OCI-LY7 (cell line): ENCODE measurements around the gene IGSF21.

Experiments
- EZH2phosphoT487 ChIP-seq: fragments of 200-600 bp; sonication (generic); IDR thresholded peaks from 2 replicates; pipeline ENCODE4 v1.6.1; 2018; ENCODE audit warnings: low read depth, borderline replicate concordance, mild to moderate bottlenecking, mixed run types, antibody characterized with exemption, low read length, moderate library complexity, mixed read lengths
- TF ChIP-seq, protein P1 (sequence below): fragments of 200-600 bp; sonication (generic); conservative IDR thresholded peaks from 2 replicates; pipeline ENCODE4 v1.5.1; 2014; ENCODE audit warnings: mild to moderate bottlenecking, antibody characterized with exemption, low read length, moderate library complexity, mixed read lengths

DNA sequence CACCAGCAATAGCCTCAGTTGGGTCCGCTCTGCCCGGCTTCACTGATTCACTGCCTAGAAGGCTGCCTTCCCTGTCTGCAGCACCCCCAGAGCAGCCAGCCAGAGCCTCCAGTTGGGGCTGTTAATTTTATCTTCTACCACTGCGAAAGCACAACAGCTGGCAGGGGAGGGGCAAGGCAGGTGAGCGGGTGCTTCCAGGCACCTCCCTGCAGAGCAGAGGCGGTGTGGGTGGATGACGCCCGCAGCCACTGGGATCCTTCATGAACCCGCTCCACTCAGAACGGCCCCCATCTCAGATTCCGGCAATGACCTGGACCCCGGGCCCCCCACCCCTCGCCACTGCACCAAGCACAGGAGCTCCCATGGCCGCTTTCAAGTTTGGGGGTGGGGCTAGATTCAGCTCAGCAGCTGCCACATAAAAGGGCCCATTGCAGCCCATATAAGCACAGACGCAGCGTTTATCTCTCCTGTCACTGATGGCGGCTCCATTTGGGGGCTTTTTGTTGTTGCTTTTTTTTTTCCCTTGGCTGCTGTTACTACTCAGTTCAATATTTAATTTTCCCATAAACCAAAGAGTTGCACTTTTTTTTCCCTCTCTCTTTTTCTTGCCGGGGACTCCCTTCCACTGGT lies 245.2 kb downstream of the IGSF21 start:
- TF ChIP-seq, protein P1, sequence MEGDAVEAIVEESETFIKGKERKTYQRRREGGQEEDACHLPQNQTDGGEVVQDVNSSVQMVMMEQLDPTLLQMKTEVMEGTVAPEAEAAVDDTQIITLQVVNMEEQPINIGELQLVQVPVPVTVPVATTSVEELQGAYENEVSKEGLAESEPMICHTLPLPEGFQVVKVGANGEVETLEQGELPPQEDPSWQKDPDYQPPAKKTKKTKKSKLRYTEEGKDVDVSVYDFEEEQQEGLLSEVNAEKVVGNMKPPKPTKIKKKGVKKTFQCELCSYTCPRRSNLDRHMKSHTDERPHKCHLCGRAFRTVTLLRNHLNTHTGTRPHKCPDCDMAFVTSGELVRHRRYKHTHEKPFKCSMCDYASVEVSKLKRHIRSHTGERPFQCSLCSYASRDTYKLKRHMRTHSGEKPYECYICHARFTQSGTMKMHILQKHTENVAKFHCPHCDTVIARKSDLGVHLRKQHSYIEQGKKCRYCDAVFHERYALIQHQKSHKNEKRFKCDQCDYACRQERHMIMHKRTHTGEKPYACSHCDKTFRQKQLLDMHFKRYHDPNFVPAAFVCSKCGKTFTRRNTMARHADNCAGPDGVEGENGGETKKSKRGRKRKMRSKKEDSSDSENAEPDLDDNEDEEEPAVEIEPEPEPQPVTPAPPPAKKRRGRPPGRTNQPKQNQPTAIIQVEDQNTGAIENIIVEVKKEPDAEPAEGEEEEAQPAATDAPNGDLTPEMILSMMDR = no peak
- no peak for TF ChIP-seq EZH2phosphoT487
